SIG-M5 treated with dmso at 0.1 percent for 504 hours (cell line): Measurements from ENCODE around the gene TSPO.

ENCODE experiments used
- DNase-seq: peaks from one replicate; lab custom pipeline; 2025; ENCODE audit not compliant: unreplicated experiment; lab: John Stamatoyannopoulos, UW

The TSPO gene

DNA sequence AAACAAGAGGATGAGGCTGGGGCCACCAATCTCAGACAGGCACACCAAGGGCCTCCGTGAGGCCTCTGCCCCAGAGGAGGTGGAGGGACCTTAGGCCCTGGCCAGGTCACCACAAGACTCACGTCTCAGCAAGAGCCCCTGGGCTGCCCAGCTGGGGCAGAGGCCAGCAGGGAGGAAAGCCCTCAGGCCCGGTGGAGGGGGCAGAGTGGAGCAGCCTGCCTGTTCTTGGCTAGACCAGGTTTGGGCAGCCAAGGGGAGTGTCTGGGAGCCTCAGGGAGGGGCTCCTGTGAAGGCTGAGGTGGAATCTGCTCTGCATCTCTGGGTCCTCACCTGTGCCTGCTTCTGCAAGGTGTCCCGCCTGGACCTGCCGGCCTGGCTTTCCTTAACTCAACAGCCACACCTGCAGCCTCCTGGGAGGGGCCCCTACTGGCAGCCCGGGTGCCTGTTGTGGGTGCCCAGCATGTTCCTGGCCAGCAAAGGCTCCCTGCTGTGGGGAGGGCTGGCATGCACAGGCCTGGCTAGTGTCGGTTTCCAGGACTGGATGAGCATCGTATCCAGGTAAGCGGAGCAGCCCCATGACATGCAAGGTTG, 23.7 kb downstream of the TSPO start:
- no peak for DNase-seq

DNA sequence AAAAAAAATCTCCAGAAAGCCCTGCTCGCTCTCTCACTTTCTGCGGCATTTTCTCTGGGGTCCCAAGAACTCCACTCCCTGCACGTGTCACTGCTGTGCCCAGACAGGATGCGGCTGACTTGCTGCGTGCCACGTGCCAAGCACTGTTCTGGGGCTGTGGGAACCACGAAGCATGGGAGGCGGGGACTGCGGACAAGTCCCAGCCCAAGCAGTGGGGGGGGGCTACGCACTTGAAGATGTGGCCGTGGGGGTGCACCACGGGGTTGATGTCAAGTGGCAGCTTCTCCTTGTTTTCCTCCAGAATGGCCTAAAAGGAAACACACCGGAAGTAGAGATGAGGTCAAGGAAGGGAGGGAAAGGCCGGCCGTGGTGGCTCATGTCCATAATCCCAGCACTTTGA, 24.7 kb downstream of the TSPO start:
- DNase-seq = no peak

- DNase-seq = no peak
Measured at GRCh38 chr22:43177479-43177878, 26.1 kb downstream of the TSPO start.

GRCh38 chr22:43179146-43179910, 28.0 kb downstream of the TSPO start:
- DNase-seq = no peak

- DNase-seq = no peak
Measured at GRCh38 chr22:43179911-43180195, 28.5 kb downstream of the TSPO start.

DNA sequence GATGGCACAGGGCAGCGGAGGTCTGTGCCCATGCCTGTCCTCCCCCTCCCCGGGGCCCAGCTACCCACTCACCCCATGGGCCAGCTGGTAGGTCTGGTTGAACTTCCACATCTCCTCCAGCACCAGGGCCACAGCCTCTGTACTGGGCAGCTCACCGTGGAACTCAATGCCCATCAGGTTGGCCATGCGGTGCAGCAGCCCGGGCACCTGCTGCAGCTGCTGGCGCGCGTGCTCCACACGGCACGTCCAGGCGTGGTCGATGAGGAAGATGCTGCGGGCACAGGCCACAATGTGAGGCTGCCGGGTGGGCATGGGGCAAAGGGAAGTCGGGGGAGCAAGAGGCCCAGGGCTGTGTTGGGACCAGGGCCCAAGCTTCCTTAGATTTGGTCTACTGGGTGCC, 29.3 kb downstream of the TSPO start:
- DNase-seq = no peak

GRCh38 chr22:43181321-43182076, 30.1 kb downstream of the TSPO start:
- no peak for DNase-seq

GRCh38 chr22:43182118-43182517, 30.8 kb downstream of the TSPO start:
- DNase-seq = no peak

- DNase-seq = no peak
Measured at GRCh38 chr22:43182726-43183125, 31.4 kb downstream of the TSPO start.

GRCh38 chr22:43183496-43184277, 32.3 kb downstream of the TSPO start:
- DNase-seq = no peak

- DNase-seq = no peak
Measured at GRCh38 chr22:43185860-43186261, 34.5 kb downstream of the TSPO start.

- DNase-seq = peak; percentile 17
Measured at GRCh38 chr22:43186272-43187170, 35.2 kb downstream of the TSPO start, which contains the start of gene TTLL12. TTLL12 (minus strand) TSS chr22:43187134; CDS start chr22:43187069, 65 bp downstream.

- peak; percentile 86 for DNase-seq
Measured at GRCh38 chr22:43187171-43188099, 36.1 kb downstream of the TSPO start.

DNA sequence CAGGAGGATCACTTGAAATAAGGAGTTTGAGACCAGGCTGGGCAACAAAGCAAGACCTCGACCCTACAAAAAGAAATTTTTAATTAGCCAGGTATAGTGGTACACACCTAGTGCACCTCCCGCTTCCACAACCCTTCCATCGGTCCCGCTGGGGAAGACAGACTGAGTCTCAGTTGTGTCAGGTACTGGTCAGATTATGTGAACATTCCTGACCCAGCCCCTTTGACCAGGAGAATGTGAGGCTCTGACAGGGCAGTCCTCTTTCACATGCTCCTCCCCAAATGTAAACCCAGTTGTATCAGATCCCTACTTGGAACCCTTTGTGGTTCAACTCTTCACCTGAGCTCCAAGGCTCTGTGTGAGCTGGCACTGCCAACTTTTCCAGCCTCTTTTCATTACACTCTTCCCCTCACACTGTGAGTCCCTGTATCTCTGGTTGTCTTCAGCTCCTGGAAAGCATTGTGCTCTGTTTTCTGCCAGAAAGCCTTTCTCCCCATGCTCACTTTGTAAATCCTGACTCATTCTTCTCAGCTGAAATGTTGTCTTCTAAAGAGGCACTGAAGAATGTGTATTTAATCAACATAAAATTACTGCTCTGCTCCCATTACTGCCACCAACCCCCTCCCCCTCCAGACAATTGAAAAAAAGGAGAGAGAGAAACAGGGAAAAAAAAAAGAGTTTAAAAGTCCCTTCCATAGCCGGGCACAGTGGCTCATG, 37.6 kb downstream of the TSPO start:
- DNase-seq = no peak

GRCh38 chr22:43191831-43192230, 40.5 kb downstream of the TSPO start:
- DNase-seq = no peak

GRCh38 chr22:43197271-43197941, 46.0 kb downstream of the TSPO start:
- no peak for DNase-seq

- DNase-seq = no peak
Measured at GRCh38 chr22:43198126-43198525, 46.8 kb downstream of the TSPO start.

DNA sequence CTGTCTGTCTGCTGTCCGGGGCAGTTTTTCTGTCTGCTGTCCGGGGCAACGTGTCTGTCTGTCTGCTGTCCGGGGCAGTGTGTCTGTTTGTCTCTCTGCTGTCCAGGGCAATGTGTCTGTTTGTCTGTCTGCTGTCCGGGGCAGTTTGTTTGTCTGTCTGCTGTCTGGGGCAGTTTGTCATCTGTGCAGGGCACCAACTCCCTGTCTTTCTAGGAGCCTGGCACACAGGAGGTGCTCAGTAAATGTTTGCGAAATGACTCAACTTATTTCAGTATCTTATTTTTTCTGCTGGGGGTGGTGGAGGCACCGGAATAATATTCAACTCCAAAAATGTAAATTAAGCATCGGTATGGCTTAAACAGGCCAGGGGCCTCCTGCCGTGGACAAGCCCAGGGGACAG, 47.6 kb downstream of the TSPO start:
- DNase-seq = no peak
